ENCODE measurements around the gene OSBPL1A.
"Not testable (repeated sequence)": the region's sequence is repeated elsewhere in the genome, so short reads cannot be mapped to it uniquely, and the experiment has no call there.

Gene OSBPL1A

GRCh38 chr18:24373328-24373727 is 24.3 kb downstream of the OSBPL1A start:
- DNase-seq, result no peak

GRCh38 chr18:24372279-24372872 is 25.2 kb downstream of the OSBPL1A start:
- Mint-ChIP-seq H3K4me1 (peaks cover 23% of the 10 kb centered on the region), H3K4me3 (no peak overlapping the region), H3K9me3 (no peaks in the 10 kb centered on the region), H3K27ac (peak overlapping the region in 1 of 2 donors; percentile 13), H3K27me3 (no peaks in the 10 kb centered on the region)
- no peak for ATAC-seq
- DNase-seq, result no peak

More at GRCh38 chr18:24373328-24373727, 24.3 kb downstream of the OSBPL1A start:
- Mint-ChIP-seq H3K9me3 (no peaks in the 10 kb centered on the region), H3K4me3 (no peak overlapping the region), H3K27me3 (no peaks in the 10 kb centered on the region), H3K4me1 (peaks cover 23% of the 10 kb centered on the region), H3K27ac (no peak overlapping the region)
- ATAC-seq, result no peak

GRCh38 chr18:24370120-24370519 is 27.5 kb downstream of the OSBPL1A start:
- DNase-seq, result no peak
- no peak for ATAC-seq
- Mint-ChIP-seq H3K4me3 (no peak overlapping the region), H3K4me1 (peaks cover 23% of the 10 kb centered on the region), H3K27me3 (no peaks in the 10 kb centered on the region), H3K9me3 (no peaks in the 10 kb centered on the region), H3K27ac (peak overlapping the region in 1 of 2 donors; percentile 44)

- H3K9me3 Mint-ChIP-seq, result no peaks in the 10 kb centered on the region
- ATAC-seq, result peak; percentile 49
- H3K27me3 Mint-ChIP-seq, result no peaks in the 10 kb centered on the region
- peak overlapping the region in 1 of 2 donors; percentile 10 for H3K27ac Mint-ChIP-seq
- peak overlapping the region in 1 of 2 donors; percentile 17 for H3K4me3 Mint-ChIP-seq
- no peak for DNase-seq
- peaks cover 23% of the 10 kb centered on the region for H3K4me1 Mint-ChIP-seq
These were observed 28.2 kb downstream of the OSBPL1A start for GRCh38 chr18:24369426-24369825.

- H3K27ac Mint-ChIP-seq, result peak overlapping the region in 1 of 2 donors; percentile 53
- ATAC-seq (peak; percentile 69), DNase-seq (no peak)
- peaks cover 23% of the 10 kb centered on the region for H3K4me1 Mint-ChIP-seq
- no peaks in the 10 kb centered on the region for H3K27me3 Mint-ChIP-seq
- H3K9me3 Mint-ChIP-seq, result no peaks in the 10 kb centered on the region
- H3K4me3 Mint-ChIP-seq, result peak overlapping the region; percentile 16 to 32
These were observed 28.9 kb downstream of the OSBPL1A start for GRCh38 chr18:24368749-24369148.

- Mint-ChIP-seq H3K4me3 (no peak overlapping the region), H3K9me3 (no peaks in the 10 kb centered on the region), H3K27me3 (no peaks in the 10 kb centered on the region), H3K27ac (no peak overlapping the region), H3K4me1 (peaks cover 23% of the 10 kb centered on the region)
- no peak for ATAC-seq
- no peak for DNase-seq
These were observed 31.3 kb downstream of the OSBPL1A start for GRCh38 chr18:24366328-24366727.

GRCh38 chr18:24364177-24364576 is 33.4 kb downstream of the OSBPL1A start:
- Mint-ChIP-seq H3K9me3 (no peaks in the 10 kb centered on the region), H3K27me3 (no peaks in the 10 kb centered on the region), H3K4me3 (no peak overlapping the region), H3K4me1 (peaks cover 8% of the 10 kb centered on the region), H3K27ac (no peak overlapping the region)
- DNase-seq, result no peak
- no peak for ATAC-seq

- no peak overlapping the region for H3K4me3 Mint-ChIP-seq
- peak overlapping the region in 1 of 2 donors; percentile 16 for H3K27ac Mint-ChIP-seq
- ATAC-seq (no peak), DNase-seq (no peak)
- no peaks in the 10 kb centered on the region for H3K27me3 Mint-ChIP-seq
- H3K4me1 Mint-ChIP-seq, result no peaks in the 10 kb centered on the region
- H3K9me3 Mint-ChIP-seq, result no peaks in the 10 kb centered on the region
These were observed 34.9 kb downstream of the OSBPL1A start for GRCh38 chr18:24362757-24363156.

- H3K27ac Mint-ChIP-seq, H3K4me3 Mint-ChIP-seq, H3K9me3 Mint-ChIP-seq, H3K4me1 Mint-ChIP-seq, H3K27me3 Mint-ChIP-seq: not testable (repeated sequence)
- ATAC-seq (peak; percentile 37), DNase-seq (peak in 1 of 2 donors; percentile 16)
These were observed 37.7 kb downstream of the OSBPL1A start for GRCh38 chr18:24359787-24360530.

GRCh38 chr18:24354278-24354677 is 43.3 kb downstream of the OSBPL1A start:
- Mint-ChIP-seq H3K9me3 (no peaks in the 10 kb centered on the region), H3K27me3 (no peaks in the 10 kb centered on the region), H3K27ac (no peak overlapping the region), H3K4me3 (no peak overlapping the region), H3K4me1 (no peaks in the 10 kb centered on the region)
- DNase-seq (no peak), ATAC-seq (no peak)

- Mint-ChIP-seq H3K4me3 (no peak overlapping the region), H3K27ac (peak overlapping the region in 1 of 2 donors; percentile 72), H3K4me1 (no peaks in the 10 kb centered on the region), H3K27me3 (no peaks in the 10 kb centered on the region), H3K9me3 (no peaks in the 10 kb centered on the region)
- ATAC-seq (peak; percentile 48), DNase-seq (no peak)
These were observed 51.4 kb downstream of the OSBPL1A start for GRCh38 chr18:24346254-24346653.

GRCh38 chr18:24344509-24344908 is 53.1 kb downstream of the OSBPL1A start:
- H3K27me3 Mint-ChIP-seq, result no peaks in the 10 kb centered on the region
- ATAC-seq, result no peak
- H3K4me1 Mint-ChIP-seq, result no peaks in the 10 kb centered on the region
- no peaks in the 10 kb centered on the region for H3K9me3 Mint-ChIP-seq
- DNase-seq, result no peak
- H3K4me3 Mint-ChIP-seq, result no peak overlapping the region
- H3K27ac Mint-ChIP-seq, result peak overlapping the region in 1 of 2 donors; percentile 2

- no peak for DNase-seq
- Mint-ChIP-seq H3K9me3 (no peaks in the 10 kb centered on the region), H3K4me3 (no peak overlapping the region), H3K4me1 (no peaks in the 10 kb centered on the region), H3K27ac (no peak overlapping the region), H3K27me3 (no peaks in the 10 kb centered on the region)
- no peak for ATAC-seq
These were observed 55.3 kb downstream of the OSBPL1A start for GRCh38 chr18:24342347-24342746.

- no peak for ATAC-seq
- Mint-ChIP-seq H3K27ac (no peak overlapping the region), H3K4me3 (no peak overlapping the region), H3K4me1 (no peaks in the 10 kb centered on the region), H3K9me3 (no peaks in the 10 kb centered on the region), H3K27me3 (no peaks in the 10 kb centered on the region)
- DNase-seq, result no peak
These were observed 56.3 kb downstream of the OSBPL1A start for GRCh38 chr18:24341361-24341760.

GRCh38 chr18:24333084-24333483 is 64.5 kb downstream of the OSBPL1A start:
- ATAC-seq, result no peak
- no peaks in the 10 kb centered on the region for H3K27me3 Mint-ChIP-seq
- no peaks in the 10 kb centered on the region for H3K9me3 Mint-ChIP-seq
- no peak overlapping the region for H3K4me3 Mint-ChIP-seq
- DNase-seq, result no peak
- no peak overlapping the region for H3K27ac Mint-ChIP-seq
- H3K4me1 Mint-ChIP-seq, result no peaks in the 10 kb centered on the region

GRCh38 chr18:24326211-24326610 is 71.4 kb downstream of the OSBPL1A start:
- no peaks in the 10 kb centered on the region for H3K27me3 Mint-ChIP-seq
- H3K4me1 Mint-ChIP-seq, result no peaks in the 10 kb centered on the region
- no peak for DNase-seq
- H3K4me3 Mint-ChIP-seq, result no peak overlapping the region
- H3K9me3 Mint-ChIP-seq, result no peaks in the 10 kb centered on the region
- no peak for ATAC-seq
- H3K27ac Mint-ChIP-seq, result no peak overlapping the region
